KG1 (cell line): ENCODE results near the gene ZNF841.
"Not testable (repeated sequence)": the region's sequence is repeated elsewhere in the genome, so short reads cannot be mapped to it uniquely, and the experiment has no call there.

Experiments used
- DNase-seq: peaks from one replicate; lab custom pipeline; 2025; lab: John Stamatoyannopoulos, UW

Gene ZNF841

DNA sequence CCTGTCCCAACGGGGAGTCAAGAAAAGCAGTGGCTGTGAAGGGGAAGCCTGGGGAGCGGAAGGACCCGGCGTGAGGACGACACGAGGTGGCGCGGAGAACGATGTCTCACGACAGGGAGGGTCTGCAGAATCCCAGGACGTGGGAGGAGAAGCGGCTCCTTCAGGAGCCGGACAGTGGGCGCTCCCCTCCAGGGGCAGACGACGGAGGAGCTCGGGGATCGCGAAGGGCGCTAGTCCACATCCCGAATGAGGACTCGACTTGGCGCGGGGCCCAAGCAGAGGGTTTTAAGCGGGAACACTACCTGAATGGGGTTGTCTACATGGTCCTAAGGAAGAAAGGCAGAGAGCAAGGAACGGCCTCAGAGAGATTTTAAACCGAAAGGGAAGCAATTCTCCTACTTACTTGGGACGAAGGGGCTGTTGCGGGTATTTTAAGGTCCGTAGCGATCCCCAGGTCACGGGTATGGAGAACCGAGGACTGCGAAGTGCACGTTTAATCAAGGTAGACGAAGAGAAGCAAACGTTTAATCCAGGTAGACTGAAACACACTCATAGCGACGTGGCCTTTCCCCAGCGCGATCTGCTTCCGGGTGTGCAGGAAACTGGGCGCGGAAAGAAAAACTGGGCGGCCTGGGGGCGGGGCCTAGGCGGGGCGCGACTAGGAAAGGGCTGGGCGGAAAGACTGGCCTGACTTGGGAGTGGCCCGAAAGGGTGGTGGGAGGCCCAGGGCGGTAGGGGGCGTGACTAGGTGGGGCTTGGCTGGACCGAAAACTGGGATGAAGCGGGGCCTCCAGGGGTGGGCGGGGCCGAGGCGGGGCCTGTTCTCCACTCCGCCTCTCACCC, at the start of gene ZNF841:
Gene ZNF841, minus strand, starts transcription at position 594 of the 843 bp plus-strand sequence. CDS start 10,964 bp downstream, outside the sequence.
- DNase-seq = peak; percentile 91

GRCh38 chr19:52142001-52142595, 46.5 kb upstream of the ZNF841 start:
- DNase-seq = no peak

- DNase-seq = no peak
Measured at GRCh38 chr19:52141203-52141602, 45.6 kb upstream of the ZNF841 start.

GRCh38 chr19:52140032-52140710, 44.6 kb upstream of the ZNF841 start:
- DNase-seq = no peak

DNA sequence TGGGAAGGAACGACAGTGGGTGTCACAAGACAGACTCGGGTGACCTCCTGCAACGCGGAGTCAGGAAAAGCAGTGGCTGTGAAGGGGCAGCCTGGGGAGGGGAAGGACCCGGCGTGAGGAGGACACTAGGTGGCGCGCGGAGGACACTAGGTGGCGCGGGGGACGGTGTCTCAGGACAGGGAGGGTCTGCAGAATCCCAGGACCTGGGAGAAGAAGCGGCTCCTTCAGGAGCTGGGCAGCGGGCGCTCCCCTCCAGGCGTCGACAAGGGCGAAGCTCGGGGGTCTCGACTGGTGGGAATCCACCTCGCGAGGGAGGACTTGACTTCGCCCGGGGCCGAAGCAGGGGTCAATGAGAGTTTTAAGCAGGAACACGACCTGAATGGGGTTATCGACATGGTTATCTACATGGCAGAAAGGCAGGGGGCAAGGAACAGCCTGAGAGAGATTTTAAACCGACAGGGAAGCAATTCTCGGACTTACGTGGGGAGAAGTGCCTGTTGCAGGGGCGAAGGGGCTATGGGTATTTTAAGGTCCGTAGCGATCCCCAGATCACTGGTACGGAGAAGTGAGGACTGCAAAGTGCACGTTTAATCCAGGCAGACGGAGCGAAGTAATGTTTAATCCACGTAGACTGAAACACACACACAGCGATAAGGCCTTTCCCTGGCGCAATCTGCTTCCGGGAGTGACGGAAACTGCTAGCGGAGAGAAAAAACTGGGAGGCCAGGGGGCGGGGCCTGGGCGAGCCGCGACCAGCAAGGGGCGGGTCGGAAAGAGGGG, 43.9 kb upstream of the ZNF841 start, which contains the start of gene ZNF616:
Gene ZNF616, minus strand, starts transcription at position 687 of the 780 bp plus-strand sequence. CDS start 9,426 bp downstream, outside the sequence.
- peak; percentile 95 for DNase-seq

DNA sequence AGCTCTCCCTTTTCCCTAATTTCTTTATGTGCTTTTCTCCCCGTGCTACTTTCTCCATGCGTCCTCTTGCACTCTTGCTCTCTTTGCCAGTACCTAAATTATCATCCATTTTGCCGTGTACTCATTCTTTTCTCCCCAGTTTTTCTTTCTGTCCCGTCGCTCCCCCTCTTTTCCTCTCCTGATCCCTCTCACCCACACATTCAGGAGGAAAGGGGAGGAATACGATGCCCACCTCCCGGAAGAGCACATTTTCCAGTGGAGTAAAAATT, 43.4 kb upstream of the ZNF841 start:
- no peak for DNase-seq

GRCh38 chr19:52138278-52138982, 42.9 kb upstream of the ZNF841 start:
- peak; percentile 43 for DNase-seq

- no peak for DNase-seq
Measured at GRCh38 chr19:52120286-52120685, 24.7 kb upstream of the ZNF841 start.

DNA sequence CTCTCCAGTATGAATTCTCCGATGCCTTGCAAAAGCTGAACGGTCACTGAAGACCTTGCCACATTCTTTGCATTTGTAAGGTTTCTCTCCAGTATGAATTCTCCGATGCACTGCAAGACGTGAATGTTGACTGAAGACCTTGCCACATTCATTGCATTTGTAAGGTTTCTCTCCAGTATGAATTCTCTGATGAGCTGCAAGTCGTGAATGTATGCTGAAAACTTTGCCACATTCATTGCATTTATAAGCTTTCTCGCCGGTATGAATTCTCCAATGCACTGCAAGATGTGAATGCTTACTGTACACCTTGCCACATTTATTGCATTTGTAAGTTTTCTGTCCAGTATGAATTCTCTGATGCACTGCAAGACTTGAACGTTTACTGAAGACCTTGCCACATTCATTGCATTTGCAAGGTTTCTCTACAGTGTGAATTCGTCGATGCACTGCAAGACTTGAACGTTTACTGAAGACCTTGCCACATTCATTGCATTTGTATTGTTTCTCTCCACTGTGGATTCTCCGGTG, 20.0 kb upstream of the ZNF841 start:
- no peak for DNase-seq

DNA sequence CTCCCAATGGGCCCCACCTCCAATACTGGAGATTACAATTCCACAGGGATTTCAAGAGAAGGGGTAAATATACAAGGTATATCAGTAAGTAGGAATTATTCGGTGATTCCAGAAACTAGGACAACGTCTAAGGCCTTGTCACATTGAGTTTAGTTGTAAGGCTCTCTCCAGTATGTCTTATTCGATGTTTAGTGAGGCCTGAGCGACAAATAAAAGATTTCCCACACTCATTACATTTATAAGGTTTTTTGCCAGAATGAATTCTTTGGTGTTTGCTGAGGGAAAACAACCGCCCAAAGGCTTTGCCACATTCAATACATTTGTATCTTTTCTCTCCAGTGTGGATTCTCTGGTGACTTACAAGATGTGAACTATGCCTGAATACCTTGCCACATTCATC, 19.1 kb upstream of the ZNF841 start:
- DNase-seq = no peak

- no peak for DNase-seq
Measured at GRCh38 chr19:52112624-52113023, 17.1 kb upstream of the ZNF841 start.

GRCh38 chr19:52110780-52111179, 15.2 kb upstream of the ZNF841 start:
- no peak for DNase-seq

GRCh38 chr19:52102782-52103181, 7.2 kb upstream of the ZNF841 start:
- DNase-seq = no peak

GRCh38 chr19:52101866-52102562, 6.4 kb upstream of the ZNF841 start:
- no peak for DNase-seq

DNA sequence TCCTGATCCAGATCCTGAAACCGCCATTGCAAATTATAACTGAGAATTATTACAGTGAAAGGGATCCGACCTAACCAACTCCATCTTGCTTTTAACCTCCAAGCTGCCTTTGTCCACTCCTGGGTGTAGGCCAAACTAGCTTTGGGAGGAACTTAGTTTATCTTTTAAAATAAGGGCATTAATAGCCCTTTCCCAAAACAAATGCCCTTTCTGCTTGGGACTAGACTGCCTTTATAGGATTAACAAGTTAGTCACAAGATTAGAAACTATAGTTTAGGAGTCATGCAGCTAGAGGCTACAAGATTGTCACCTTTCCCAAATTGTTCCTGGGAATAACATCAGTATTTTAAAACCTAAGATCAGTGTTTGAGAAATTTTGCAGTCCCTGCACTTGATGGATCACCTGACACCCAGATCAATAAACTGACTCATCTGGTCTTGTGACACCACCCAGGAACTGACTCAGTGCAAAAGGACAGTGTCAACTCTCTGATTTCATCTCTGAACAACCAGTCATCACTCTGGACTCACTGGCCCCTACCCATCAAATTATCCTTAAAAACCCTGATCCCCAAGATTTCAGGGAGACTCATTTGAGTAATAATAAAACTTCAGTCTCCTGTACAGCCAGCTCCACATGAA, 4.1 kb upstream of the ZNF841 start:
- DNase-seq = no peak

GRCh38 chr19:52096416-52096815, 851 bp upstream of the ZNF841 start:
- not testable (repeated sequence) for DNase-seq

DNA sequence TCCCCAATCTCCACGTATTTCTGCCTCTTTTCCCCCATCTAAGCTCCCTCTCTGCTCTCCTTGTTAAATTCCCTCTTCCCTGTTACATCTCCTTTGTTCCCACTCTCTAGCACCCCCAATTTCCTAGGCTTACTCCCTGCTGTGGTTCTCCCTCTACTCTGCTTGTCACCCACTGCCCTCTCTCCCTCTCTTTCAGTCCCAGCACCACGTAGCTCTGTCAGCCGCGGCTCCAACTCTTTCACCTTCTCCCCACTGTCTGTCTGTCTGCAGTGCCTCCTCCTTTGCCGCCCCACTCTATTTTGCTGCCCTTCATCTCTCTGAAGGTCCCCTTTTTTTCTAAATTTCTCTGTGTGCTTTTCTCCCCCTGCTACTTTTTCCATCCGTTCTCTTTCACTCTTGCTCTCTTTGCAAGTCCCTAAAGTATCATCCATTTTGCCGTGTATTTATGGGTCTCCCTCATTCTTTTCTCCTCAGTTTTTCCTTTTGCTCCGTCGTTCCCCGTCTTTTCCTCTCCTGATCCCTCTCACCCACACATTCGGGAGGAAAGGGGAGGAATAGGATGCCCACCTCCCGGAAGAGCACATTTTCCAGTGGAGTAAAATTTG, 937 bp downstream of the ZNF841 start:
- no peak for DNase-seq

DNA sequence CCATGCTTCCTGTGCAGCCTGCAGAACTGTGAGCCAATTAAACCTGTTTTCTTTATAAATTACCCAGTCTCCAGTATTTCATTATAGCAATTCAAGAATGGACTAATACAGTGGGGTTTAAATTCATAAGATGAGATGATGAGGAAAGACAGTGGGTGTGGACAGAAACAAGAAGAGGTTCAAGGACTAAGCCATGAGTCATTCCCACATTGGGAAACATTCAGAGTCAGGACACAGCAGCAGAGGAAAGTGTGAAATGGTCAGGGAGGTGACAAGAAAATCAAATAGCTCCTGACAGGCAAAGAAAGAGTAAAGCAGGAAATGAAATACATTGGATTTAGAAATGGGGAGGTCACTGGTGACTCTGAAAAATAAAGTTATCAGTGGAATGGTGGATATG, 9.1 kb downstream of the ZNF841 start:
- no peak for DNase-seq

GRCh38 chr19:52070496-52070895, 25.1 kb downstream of the ZNF841 start:
- no peak for DNase-seq

GRCh38 chr19:52069653-52070052, 25.9 kb downstream of the ZNF841 start:
- no peak for DNase-seq
